HEK293T (cell line): Measurements from ENCODE around the gene SLC1A4.

Experiments used
- ARNT ChIP-seq: fragments of 450-650 bp; IDR thresholded peaks from 2 replicates; pipeline ENCODE4 v1.6.1; 2017; ENCODE audit warnings: mild to moderate bottlenecking
- FOXK2 ChIP-seq: fragments of 450-650 bp; IDR thresholded peaks from 2 replicates; pipeline ENCODE4 v1.6.1; 2016; ENCODE audit warnings: mild to moderate bottlenecking
- FOXM1 ChIP-seq: fragments of 450-650 bp; IDR thresholded peaks from 2 replicates; pipeline ENCODE4 v1.6.1; 2017; ENCODE audit warnings: mild to moderate bottlenecking, borderline replicate concordance
- NFRKB ChIP-seq: fragments of 450-650 bp; IDR thresholded peaks from 2 replicates; pipeline ENCODE4 v1.6.1; 2016; ENCODE audit warnings: mild to moderate bottlenecking, moderate library complexity
- PKNOX1 ChIP-seq: fragments of 450-650 bp; IDR thresholded peaks from 2 replicates; pipeline ENCODE4 v1.6.1; 2016
- SUZ12 ChIP-seq: fragments of 450-650 bp; IDR thresholded peaks from 2 replicates; pipeline ENCODE4 v1.6.1; 2016; ENCODE audit warnings: mild to moderate bottlenecking
- TARDBP ChIP-seq: fragments of 450-650 bp; IDR thresholded peaks from 2 replicates; pipeline ENCODE4 v1.6.1; 2016

- TF ChIP-seq NFRKB: no peak
- TF ChIP-seq PKNOX1: no peak
- no peak for TF ChIP-seq SUZ12
- TF ChIP-seq ARNT: no peak
- no peak for TF ChIP-seq TARDBP
- no peak for TF ChIP-seq FOXK2
- TF ChIP-seq FOXM1: no peak
These were observed 57.6 kb downstream of the SLC1A4 start for GRCh38 chr2:65046633-65047407.
